Nephron (organoid): Measurements from ENCODE around the gene VSIG10L2.

Source experiments
- H3K27ac Mint-ChIP-seq, 3 experiments: 2 replicates each; pipeline ENCODE4 v1.8.0; 2020; ENCODE audit warnings: mixed read lengths in 3 of 3, mild to moderate bottlenecking in 2 of 3, moderate library complexity in 1 of 3
- H3K27me3 Mint-ChIP-seq: 2 replicates; pipeline ENCODE4 v1.8.0; 2021; ENCODE audit warnings: low read depth, mild to moderate bottlenecking, moderate library complexity, mixed read lengths
- H3K36me3 Mint-ChIP-seq: 2 replicates; pipeline ENCODE4 v1.8.0; 2020; ENCODE audit warnings: low read depth, mixed read lengths
- H3K4me1 Mint-ChIP-seq: 2 replicates; pipeline ENCODE4 v1.8.0; 2020; ENCODE audit warnings: mixed read lengths
- H3K4me3 Mint-ChIP-seq, 3 experiments: 2 replicates each; pipeline ENCODE4 v1.8.0; 2020; ENCODE audit warnings: mild to moderate bottlenecking in 3 of 3, mixed read lengths in 3 of 3, moderate library complexity in 2 of 3
- H3K9me3 Mint-ChIP-seq: 2 replicates; pipeline ENCODE4 v1.8.0; 2020; ENCODE audit warnings: mixed read lengths
- CTCF ChIP-seq, 3 experiments: fragments of 200-600 bp; sonication (generic); IDR thresholded peaks; one replicate each; pipeline ENCODE4 v1.5.0; 2021; ENCODE audit warnings: antibody characterized with exemption in 3 of 3; ENCODE audit not compliant: unreplicated experiment in 3 of 3

The VSIG10L2 gene

GRCh38 chr11:125922156-125922555, 23.7 kb upstream of the VSIG10L2 start:
- H3K4me1 Mint-ChIP-seq: peaks cover 30% of the 10 kb centered on the region

GRCh38 chr11:125923012-125923579, 22.7 kb upstream of the VSIG10L2 start:
- peaks cover 10% of the 10 kb centered on the region for H3K27me3 Mint-ChIP-seq
- peaks cover 32% of the 10 kb centered on the region for H3K4me1 Mint-ChIP-seq

More at GRCh38 chr11:125922156-125922555, 23.7 kb upstream of the VSIG10L2 start:
- no peak overlapping the region for H3K4me3 Mint-ChIP-seq
- peaks cover 12% of the 10 kb centered on the region for H3K27me3 Mint-ChIP-seq
- H3K27ac Mint-ChIP-seq: no peak overlapping the region
- H3K36me3 Mint-ChIP-seq: no peaks in the 10 kb centered on the region
- TF ChIP-seq CTCF (IDR thresholded peaks at IDR 0.05; ENCODE audit: unreplicated experiment in 3 of 3): no peak
- H3K9me3 Mint-ChIP-seq: no peaks in the 10 kb centered on the region

GRCh38 chr11:125923633-125924032, 22.2 kb upstream of the VSIG10L2 start:
- no peak overlapping the region for H3K27ac Mint-ChIP-seq
- peaks cover 6% of the 10 kb centered on the region for H3K27me3 Mint-ChIP-seq
- peaks cover 32% of the 10 kb centered on the region for H3K4me1 Mint-ChIP-seq
- no peak for TF ChIP-seq CTCF (IDR thresholded peaks at IDR 0.05; ENCODE audit: unreplicated experiment in 3 of 3)
- no peak overlapping the region for H3K4me3 Mint-ChIP-seq
- no peaks in the 10 kb centered on the region for H3K36me3 Mint-ChIP-seq
- no peaks in the 10 kb centered on the region for H3K9me3 Mint-ChIP-seq

More at GRCh38 chr11:125923012-125923579, 22.7 kb upstream of the VSIG10L2 start:
- peak; percentile 89 to 92 (median 91) for TF ChIP-seq CTCF (IDR thresholded peaks at IDR 0.05; ENCODE audit: unreplicated experiment in 3 of 3)
- Mint-ChIP-seq H3K27ac (peak overlapping the region in 2 of 3 experiments; percentile 1 to 15), H3K4me3 (no peak overlapping the region), H3K9me3 (no peaks in the 10 kb centered on the region), H3K36me3 (no peaks in the 10 kb centered on the region)

- peaks cover 32% of the 10 kb centered on the region for H3K4me1 Mint-ChIP-seq
These were observed 21.3 kb upstream of the VSIG10L2 start for GRCh38 chr11:125924384-125925007.

GRCh38 chr11:125925247-125925740, 20.6 kb upstream of the VSIG10L2 start:
- H3K27me3 Mint-ChIP-seq: peaks cover 9% of the 10 kb centered on the region
- peak overlapping the region; percentile 42 to 73 (median 50) for H3K27ac Mint-ChIP-seq
- no peak overlapping the region for H3K4me3 Mint-ChIP-seq
- no peak for TF ChIP-seq CTCF (IDR thresholded peaks at IDR 0.05; ENCODE audit: unreplicated experiment in 3 of 3)
- peaks cover 37% of the 10 kb centered on the region for H3K4me1 Mint-ChIP-seq
- no peaks in the 10 kb centered on the region for H3K9me3 Mint-ChIP-seq
- no peaks in the 10 kb centered on the region for H3K36me3 Mint-ChIP-seq

More at GRCh38 chr11:125924384-125925007, 21.3 kb upstream of the VSIG10L2 start:
- Mint-ChIP-seq H3K27ac (no peak overlapping the region), H3K4me3 (no peak overlapping the region), H3K27me3 (peaks cover 5% of the 10 kb centered on the region), H3K9me3 (no peaks in the 10 kb centered on the region), H3K36me3 (no peaks in the 10 kb centered on the region)
- TF ChIP-seq CTCF (IDR thresholded peaks at IDR 0.05; ENCODE audit: unreplicated experiment in 3 of 3): no peak
